Left lung (tissue), 10 donors: ENCODE data around the gene MYO5C. TPM values are rescaled to one million over a fixed set of nuclear protein-coding genes. Genes with fewer than 3 reads are reported as not detected.
A peak's percentile ranks its signal among the peaks of the same experiment; 100 is the strongest.

Experiments used
- ATAC-seq: fragments of 200-7000 bp; cut with Tn5 transposase; one replicate; pipeline ENCODE4 v1.9.1; 2020; ENCODE audit warnings: moderate library complexity
- DNase-seq, 4 donors: peaks; one replicate each; pipeline ENCODE4 v3.0.0-alpha.2; 2013 to 2020
- H3K27ac ChIP-seq, 2 donors: fragments of 200-600 bp; sonication (generic) in 1 of 2; one replicate each; pipeline versions ENCODE4 v1.5.0 to v1.8.0; 2020 to 2021
- H3K27me3 ChIP-seq, 2 donors: fragments of 200-600 bp; sonication (generic) in 1 of 2; one replicate each; pipeline versions ENCODE4 v1.5.0 to v1.8.0; 2020 to 2021
- H3K36me3 ChIP-seq, 2 donors: fragments of 200-600 bp; sonication (generic) in 1 of 2; one replicate each; pipeline versions ENCODE4 v1.5.0 to v1.8.0; 2020 to 2021
- H3K4me1 ChIP-seq, 2 donors: fragments of 200-600 bp; one replicate each; pipeline ENCODE4 v1.8.0; 2021
- H3K4me3 ChIP-seq, 2 donors: fragments of 200-600 bp; sonication (generic) in 1 of 2; one replicate each; pipeline versions ENCODE4 v1.5.0 to v1.8.0; 2020 to 2021; ENCODE audit warnings: mild to moderate bottlenecking in 1 of 2
- H3K9me3 ChIP-seq, 2 donors: fragments of 200-600 bp; sonication (generic) in 1 of 2; one replicate each; pipeline versions ENCODE4 v1.5.0 to v1.8.0; 2020 to 2021
- CTCF ChIP-seq, 2 donors: fragments of 200-600 bp; sonication (generic) in 1 of 2; IDR thresholded peaks; one replicate each; pipeline versions ENCODE4 v1.5.0 to v1.8.0; 2021; ENCODE audit warnings: antibody characterized with exemption in 2 of 2
- intact Hi-C, 2 donors: fragments of 100-400 bp; cut with DNase I; formaldehyde crosslinking; loops; one replicate each; pipeline versions ENCODE4 v1.11.2 to v1.14.2; 2022
- polyA plus RNA-seq, 6 donors: library from polyadenylated mRNA; unstranded; fragments of 120-200 nt; gene quantifications; one replicate each; pipeline ENCODE4 v1.2.1, GENCODE V29; 2013; ENCODE audit not compliant: insufficient read length in 6 of 6
- total RNA-seq, 2 donors: library from RNA; stranded (reverse); fragmentation: NEBNext Ultra II Directional; extraction: Animal tissue kit (Norgen Biotek cat#: 25700); gene quantifications; one replicate each; pipeline ENCODE4 v1.2.1, GENCODE V29; 2021
- donor health status: DM: no; HTN: yes; CAD: no.
- donor health status: DM: no; HTN: no; CAD: no.

MYO5C gene
- total and polyA plus RNA-seq, 8 donors = 29.7 to 89.2 (median 36.7) TPM

- H3K27me3 ChIP-seq = no peaks in the 10 kb centered on the region
- DNase-seq = no peak
- intact Hi-C loops = no loop called here
- H3K27ac ChIP-seq = no peak overlapping the region
- no peak for ATAC-seq
- no peaks in the 10 kb centered on the region for H3K9me3 ChIP-seq
- no peaks in the 10 kb centered on the region for H3K4me1 ChIP-seq
- TF ChIP-seq CTCF (IDR thresholded peaks at IDR 0.05) = no peak
- peaks cover 0 to 77% of the 10 kb centered on the region in 2 donors for H3K36me3 ChIP-seq
- no peak overlapping the region for H3K4me3 ChIP-seq
These were observed 28.5 kb upstream of the MYO5C start for GRCh38 chr15:52324109-52324508.

GRCh38 chr15:52318729-52319500 lies 23.3 kb upstream of the MYO5C start:
- Histone ChIP-seq H3K9me3 (no peaks in the 10 kb centered on the region), H3K27me3 (no peaks in the 10 kb centered on the region), H3K4me1 (no peaks in the 10 kb centered on the region), H3K4me3 (no peak overlapping the region), H3K27ac (no peak overlapping the region), H3K36me3 (peaks cover 0 to 63% of the 10 kb centered on the region in 2 donors)
- intact Hi-C loops = no loop called here
- peak in 1 of 4 donors; percentile 63 for DNase-seq
- peak; percentile 86 for ATAC-seq
- TF ChIP-seq CTCF (IDR thresholded peaks at IDR 0.05) = no peak

- no peaks in the 10 kb centered on the region for H3K27me3 ChIP-seq
- intact Hi-C loops = no loop called here
These were observed 22.1 kb upstream of the MYO5C start for GRCh38 chr15:52317688-52318087.

GRCh38 chr15:52317022-52317421 lies 21.4 kb upstream of the MYO5C start:
- Histone ChIP-seq H3K27ac (no peak overlapping the region), H3K9me3 (no peaks in the 10 kb centered on the region), H3K4me1 (no peaks in the 10 kb centered on the region), H3K36me3 (peaks cover 0 to 76% of the 10 kb centered on the region in 2 donors), H3K27me3 (no peaks in the 10 kb centered on the region), H3K4me3 (no peak overlapping the region)
- no peak for ATAC-seq
- no peak for DNase-seq
- intact Hi-C loops = no loop called here
- TF ChIP-seq CTCF (IDR thresholded peaks at IDR 0.05) = no peak

More at GRCh38 chr15:52317688-52318087, 22.1 kb upstream of the MYO5C start:
- ATAC-seq = no peak
- no peaks in the 10 kb centered on the region for H3K9me3 ChIP-seq
- no peaks in the 10 kb centered on the region for H3K4me1 ChIP-seq
- DNase-seq = no peak
- H3K27ac ChIP-seq = no peak overlapping the region
- TF ChIP-seq CTCF (IDR thresholded peaks at IDR 0.05) = no peak
- no peak overlapping the region for H3K4me3 ChIP-seq
- H3K36me3 ChIP-seq = peaks cover 0 to 74% of the 10 kb centered on the region in 2 donors

- ATAC-seq (no peak), DNase-seq (no peak)
- peaks cover 0 to 38% of the 10 kb centered on the region in 2 donors for H3K36me3 ChIP-seq
- H3K27ac ChIP-seq = no peak overlapping the region
- H3K27me3 ChIP-seq = no peaks in the 10 kb centered on the region
- no peaks in the 10 kb centered on the region for H3K4me1 ChIP-seq
- no peaks in the 10 kb centered on the region for H3K9me3 ChIP-seq
- no peak overlapping the region for H3K4me3 ChIP-seq
- TF ChIP-seq CTCF (IDR thresholded peaks at IDR 0.05) = no peak
- intact Hi-C loops = no loop called here
These were observed 13.5 kb upstream of the MYO5C start for GRCh38 chr15:52309154-52309548.
